Fibroblast of villous mesenchyme (primary cell): ENCODE data around the gene KLHL9. TPM values are rescaled to one million over a fixed set of nuclear protein-coding genes. Genes with fewer than 3 reads are reported as not detected.

Source experiments
- DNase-seq: peaks from one replicate; pipeline ENCODE4 v3.0.0-alpha.2; 2010; ENCODE audit warnings: low read depth
- H3K4me3 ChIP-seq: 2 replicates; pipeline ENCODE4 v1.5.1; 2011; ENCODE audit warnings: low read depth, mild to moderate bottlenecking, low read length
- CTCF ChIP-seq: IDR thresholded peaks from 2 replicates; pipeline ENCODE4 v1.5.1; 2012; ENCODE audit warnings: low read depth, mild to moderate bottlenecking, low read length; ENCODE audit not compliant: insufficient read depth
- total RNA-seq: library from RNA; depleted of rRNA; stranded (reverse); fragments of >200 nt; gene quantifications from 2 replicates; pipeline ENCODE4 v1.2.3, GENCODE V29; 2012

KLHL9 gene
- total RNA-seq, 1 donor: 57.9 TPM

DNA sequence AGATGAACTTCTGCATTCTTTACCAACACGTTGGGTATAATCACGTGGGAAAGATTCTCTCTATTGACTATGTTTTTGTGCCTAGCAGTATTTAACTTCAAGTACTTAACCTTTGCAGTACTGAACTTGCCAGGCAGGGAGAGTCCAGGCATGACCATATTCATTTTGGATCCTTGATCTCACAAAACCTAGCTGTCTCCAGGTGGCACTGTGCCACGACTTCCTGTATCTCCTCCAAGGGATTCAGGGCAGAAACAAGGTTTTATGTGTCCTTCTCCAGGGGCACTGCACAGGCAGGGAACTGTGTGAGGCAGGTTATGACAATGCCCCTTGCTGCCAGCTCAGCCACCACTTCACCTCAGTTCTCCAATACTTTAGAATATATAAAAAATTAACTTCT lies 18.3 kb downstream of the KLHL9 start:
- TF ChIP-seq CTCF: no peak
- no peak overlapping the region for H3K4me3 ChIP-seq
- no peak for DNase-seq

- H3K4me3 ChIP-seq: no peak overlapping the region
- TF ChIP-seq CTCF: no peak
- no peak for DNase-seq
Observed at GRCh38 chr9:21316032-21316842, 19.0 kb downstream of the KLHL9 start.

GRCh38 chr9:21314152-21314551 lies 21.1 kb downstream of the KLHL9 start:
- no peak overlapping the region for H3K4me3 ChIP-seq
- TF ChIP-seq CTCF: no peak
- no peak for DNase-seq

- no peak for DNase-seq
- H3K4me3 ChIP-seq: no peak overlapping the region
- no peak for TF ChIP-seq CTCF
Observed at GRCh38 chr9:21311889-21312288, 23.3 kb downstream of the KLHL9 start.

GRCh38 chr9:21305213-21305612 lies 30.0 kb downstream of the KLHL9 start, which contains the start of gene IFNA5:
IFNA5 (minus strand) TSS chr9:21305313; CDS start chr9:21305256, 57 bp downstream.
- no peak for DNase-seq
- H3K4me3 ChIP-seq: no peak within 1 kb of the TSS
- no peak for TF ChIP-seq CTCF

DNA sequence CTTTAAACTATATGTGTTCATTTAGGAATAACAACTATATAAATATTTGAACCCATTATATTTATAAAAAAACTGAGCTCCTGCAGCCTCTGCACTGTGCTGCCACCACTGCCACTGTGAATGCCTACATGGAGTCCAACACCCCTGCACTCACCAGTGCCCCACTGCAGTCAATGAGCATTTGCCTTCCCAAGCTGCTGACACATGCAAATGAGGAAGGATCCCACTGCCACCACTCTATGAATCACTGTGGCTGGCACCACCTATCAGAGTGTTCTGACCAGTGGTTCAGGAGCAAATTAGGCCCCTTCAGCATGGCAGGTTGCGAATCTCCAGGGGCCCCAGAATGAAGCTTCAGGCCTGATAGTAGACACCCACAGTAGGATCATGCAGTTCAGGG lies 39.2 kb downstream of the KLHL9 start:
- TF ChIP-seq CTCF: no peak
- no peak overlapping the region for H3K4me3 ChIP-seq
- no peak for DNase-seq
